HCT116 (cell line): ENCODE data around the gene GABPB1.

Experiments
- ATF3 ChIP-seq: IDR thresholded peaks from 2 replicates; pipeline ENCODE4 v1.6.1; 2012
- CTCF ChIP-seq, 3 experiments: fragments of 200-600 bp in 1 of 3; sonication (generic) in 1 of 3; IDR thresholded peaks in 2 of 3; conservative IDR thresholded peaks in 1 of 3; 2 replicates each; pipeline ENCODE4 v1.5.1; 2012 to 2017; ENCODE audit warnings: low read depth in 2 of 3, low read length in 2 of 3, antibody characterized with exemption in 1 of 3, borderline replicate concordance in 1 of 3, control low read depth in 1 of 3, mild to moderate bottlenecking in 1 of 3, mixed read lengths in 1 of 3, mixed run types in 1 of 3, moderate library complexity in 1 of 3; ENCODE audit not compliant: insufficient read depth in 1 of 3
- EGR1 ChIP-seq: IDR thresholded peaks from 2 replicates; pipeline ENCODE4 v1.6.1; 2012; ENCODE audit warnings: low read depth
- EZH2 ChIP-seq: fragments of 200-600 bp; sonication (generic); IDR thresholded peaks from 2 replicates; pipeline ENCODE4 v1.6.1; 2017; ENCODE audit warnings: antibody characterized with exemption, mixed run types
- JUND ChIP-seq: IDR thresholded peaks from 2 replicates; pipeline ENCODE4 v1.6.1; 2012
- POLR2A ChIP-seq: IDR thresholded peaks from 2 replicates; pipeline ENCODE4 v1.7.0; 2011; ENCODE audit warnings: borderline replicate concordance; ENCODE audit not compliant: insufficient read depth, insufficient read length; ENCODE audit errors: extremely low read depth
- POLR2AphosphoS5 ChIP-seq: IDR thresholded peaks from 2 replicates; pipeline ENCODE4 v1.6.1; 2011; ENCODE audit warnings: mild to moderate bottlenecking, low read depth, low read length, moderate library complexity
- REST ChIP-seq: IDR thresholded peaks from 2 replicates; pipeline ENCODE4 v1.6.1; 2012; ENCODE audit warnings: low read depth
- SP1 ChIP-seq: IDR thresholded peaks from 2 replicates; pipeline ENCODE4 v1.6.1; 2012; ENCODE audit warnings: low read depth
- SRF ChIP-seq: IDR thresholded peaks from 2 replicates; pipeline ENCODE4 v1.6.1; 2012; ENCODE audit warnings: low read depth
- ZFX ChIP-seq: fragments of 450-650 bp; IDR thresholded peaks from 2 replicates; pipeline ENCODE4 v1.6.1; 2017
- ZNF274 ChIP-seq: fragments of 200-500 bp; sonication (Bioruptor generic); IDR thresholded peaks from 2 replicates; pipeline ENCODE4 v1.6.1; 2014; ENCODE audit warnings: mild to moderate bottlenecking, low read depth, low read length, inconsistent platforms
- TF ChIP-seq, protein P1 (sequence below): IDR thresholded peaks from 2 replicates; pipeline ENCODE4 v1.6.1; 2011; ENCODE audit warnings: mild to moderate bottlenecking, low read length, moderate library complexity; ENCODE audit not compliant: insufficient replicate concordance; ENCODE audit errors: extremely low read depth

- TF ChIP-seq POLR2AphosphoS5 (no peak), JUND (no peak), CTCF (IDR thresholded peaks at IDR 0.05 in 2 of 3, conservative IDR thresholded peaks at IDR 0.05 in 1 of 3; ENCODE audit: borderline replicate concordance in 1 of 3, insufficient read depth in 1 of 3, low read depth in 2 of 3, low read length in 2 of 3) (no peak), POLR2A (no peak), ZFX (no peak), ZNF274 (no peak), EZH2 (no peak), REST (no peak), SRF (no peak), ATF3 (no peak), SP1 (no peak), EGR1 (no peak)
- TF ChIP-seq, protein P1, sequence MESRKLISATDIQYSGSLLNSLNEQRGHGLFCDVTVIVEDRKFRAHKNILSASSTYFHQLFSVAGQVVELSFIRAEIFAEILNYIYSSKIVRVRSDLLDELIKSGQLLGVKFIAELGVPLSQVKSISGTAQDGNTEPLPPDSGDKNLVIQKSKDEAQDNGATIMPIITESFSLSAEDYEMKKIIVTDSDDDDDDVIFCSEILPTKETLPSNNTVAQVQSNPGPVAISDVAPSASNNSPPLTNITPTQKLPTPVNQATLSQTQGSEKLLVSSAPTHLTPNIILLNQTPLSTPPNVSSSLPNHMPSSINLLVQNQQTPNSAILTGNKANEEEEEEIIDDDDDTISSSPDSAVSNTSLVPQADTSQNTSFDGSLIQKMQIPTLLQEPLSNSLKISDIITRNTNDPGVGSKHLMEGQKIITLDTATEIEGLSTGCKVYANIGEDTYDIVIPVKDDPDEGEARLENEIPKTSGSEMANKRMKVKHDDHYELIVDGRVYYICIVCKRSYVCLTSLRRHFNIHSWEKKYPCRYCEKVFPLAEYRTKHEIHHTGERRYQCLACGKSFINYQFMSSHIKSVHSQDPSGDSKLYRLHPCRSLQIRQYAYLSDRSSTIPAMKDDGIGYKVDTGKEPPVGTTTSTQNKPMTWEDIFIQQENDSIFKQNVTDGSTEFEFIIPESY, result no peak
These were observed 127.9 kb downstream of the GABPB1 start for GRCh38 chr15:50227076-50227475.
